Measurements from ENCODE around the gene ASIP.

DNA sequence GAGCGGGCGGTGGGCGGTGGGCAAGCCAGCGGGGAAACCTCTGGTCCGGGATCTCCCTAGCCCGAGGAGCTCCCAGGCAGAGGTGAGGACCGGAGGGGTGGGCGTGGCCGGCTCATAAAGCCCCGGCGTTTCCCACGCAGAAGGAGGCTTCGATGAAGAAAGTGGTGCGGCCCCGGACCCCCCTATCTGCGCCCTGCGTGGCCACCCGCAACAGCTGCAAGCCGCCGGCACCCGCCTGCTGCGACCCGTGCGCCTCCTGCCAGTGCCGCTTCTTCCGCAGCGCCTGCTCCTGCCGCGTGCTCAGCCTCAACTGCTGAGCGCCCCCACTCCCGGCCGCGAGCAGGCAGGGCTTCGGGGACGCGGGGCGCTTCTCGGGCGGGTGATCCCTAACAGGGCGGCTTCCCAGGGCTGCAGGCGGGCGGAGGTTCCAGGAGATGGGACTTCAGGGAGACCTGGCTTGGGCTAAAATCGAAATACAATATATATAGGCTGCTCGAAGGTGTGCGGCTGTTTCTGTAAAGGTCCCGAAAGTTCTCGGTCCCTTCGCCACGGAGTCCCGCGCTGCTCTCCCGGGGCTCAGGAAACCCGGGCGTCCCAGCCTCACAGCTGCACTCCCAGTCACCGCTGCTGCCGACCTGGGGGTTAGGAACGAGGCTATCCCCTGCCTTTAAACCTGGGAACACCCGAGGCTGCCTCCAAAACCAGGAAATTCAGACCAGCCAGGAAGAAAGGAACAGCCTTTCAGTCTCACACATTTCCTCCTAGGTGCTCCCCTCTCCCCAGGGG lies 27.8 kb downstream of the ASIP start:
- TF ChIP-seq, protein P1, sequence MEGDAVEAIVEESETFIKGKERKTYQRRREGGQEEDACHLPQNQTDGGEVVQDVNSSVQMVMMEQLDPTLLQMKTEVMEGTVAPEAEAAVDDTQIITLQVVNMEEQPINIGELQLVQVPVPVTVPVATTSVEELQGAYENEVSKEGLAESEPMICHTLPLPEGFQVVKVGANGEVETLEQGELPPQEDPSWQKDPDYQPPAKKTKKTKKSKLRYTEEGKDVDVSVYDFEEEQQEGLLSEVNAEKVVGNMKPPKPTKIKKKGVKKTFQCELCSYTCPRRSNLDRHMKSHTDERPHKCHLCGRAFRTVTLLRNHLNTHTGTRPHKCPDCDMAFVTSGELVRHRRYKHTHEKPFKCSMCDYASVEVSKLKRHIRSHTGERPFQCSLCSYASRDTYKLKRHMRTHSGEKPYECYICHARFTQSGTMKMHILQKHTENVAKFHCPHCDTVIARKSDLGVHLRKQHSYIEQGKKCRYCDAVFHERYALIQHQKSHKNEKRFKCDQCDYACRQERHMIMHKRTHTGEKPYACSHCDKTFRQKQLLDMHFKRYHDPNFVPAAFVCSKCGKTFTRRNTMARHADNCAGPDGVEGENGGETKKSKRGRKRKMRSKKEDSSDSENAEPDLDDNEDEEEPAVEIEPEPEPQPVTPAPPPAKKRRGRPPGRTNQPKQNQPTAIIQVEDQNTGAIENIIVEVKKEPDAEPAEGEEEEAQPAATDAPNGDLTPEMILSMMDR (IDR thresholded peaks at IDR 0.05) = no peak
- TF ChIP-seq EZH2phosphoT487 (IDR thresholded peaks at IDR 0.05) (no peak), EZH2 (IDR thresholded peaks at IDR 0.05) (no peak)

All from neural progenitor cell (in vitro differentiated cells).